Stimulated activated CD8-positive, alpha-beta memory T cell treated with anti-CD3 and anti-CD28 coated beads, Interleukin-2, amount 100 ng/mL, for 48 hours (primary cell): ENCODE measurements around the gene ERC2.

ENCODE experiments used
- DNase-seq, 2 donors: peaks; one replicate each; pipeline ENCODE4 v3.0.0-alpha.2; 2020; ENCODE audit warnings: low read depth in 2 of 2

Gene ERC2

DNA sequence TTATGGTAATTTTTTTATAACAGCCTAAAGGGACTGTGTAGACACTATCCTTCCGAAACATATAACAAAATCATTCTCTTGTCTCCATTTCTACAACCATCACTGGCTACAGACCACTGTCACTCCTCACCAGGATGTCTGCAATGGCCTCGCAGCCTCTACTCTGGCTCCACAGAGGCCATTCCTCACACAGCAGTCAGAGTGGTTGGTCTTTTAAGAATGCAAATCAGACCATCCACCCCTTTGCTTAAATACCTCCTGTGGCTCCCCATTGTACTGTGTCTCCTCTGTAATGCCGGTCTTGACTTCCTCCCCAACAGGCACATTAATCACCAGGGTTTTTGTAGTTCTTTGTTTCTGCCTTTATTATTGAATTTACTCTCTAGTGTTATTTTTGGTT, 344.8 kb downstream of the ERC2 start:
- no peak for DNase-seq

GRCh38 chr3:56122911-56123310, 345.4 kb downstream of the ERC2 start:
- no peak for DNase-seq

DNA sequence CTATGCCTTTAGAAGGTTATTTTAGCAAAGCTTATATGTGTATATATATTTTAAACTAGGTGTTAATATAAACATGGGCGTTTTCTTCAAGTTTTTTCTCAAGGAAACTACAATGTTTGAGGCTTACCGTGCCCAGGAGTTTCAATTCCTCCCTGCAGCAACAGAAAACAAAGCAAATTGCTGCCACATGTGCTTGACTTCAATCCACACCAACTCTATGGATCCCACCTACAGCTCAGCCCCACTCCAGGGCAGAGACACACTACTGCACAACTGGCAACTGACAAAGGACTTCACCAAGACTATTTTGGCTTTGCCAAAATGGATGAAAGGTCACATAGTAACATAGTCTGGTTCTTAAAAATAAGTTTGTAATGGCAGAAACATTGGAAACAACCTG, 346.6 kb downstream of the ERC2 start:
- no peak for DNase-seq

DNA sequence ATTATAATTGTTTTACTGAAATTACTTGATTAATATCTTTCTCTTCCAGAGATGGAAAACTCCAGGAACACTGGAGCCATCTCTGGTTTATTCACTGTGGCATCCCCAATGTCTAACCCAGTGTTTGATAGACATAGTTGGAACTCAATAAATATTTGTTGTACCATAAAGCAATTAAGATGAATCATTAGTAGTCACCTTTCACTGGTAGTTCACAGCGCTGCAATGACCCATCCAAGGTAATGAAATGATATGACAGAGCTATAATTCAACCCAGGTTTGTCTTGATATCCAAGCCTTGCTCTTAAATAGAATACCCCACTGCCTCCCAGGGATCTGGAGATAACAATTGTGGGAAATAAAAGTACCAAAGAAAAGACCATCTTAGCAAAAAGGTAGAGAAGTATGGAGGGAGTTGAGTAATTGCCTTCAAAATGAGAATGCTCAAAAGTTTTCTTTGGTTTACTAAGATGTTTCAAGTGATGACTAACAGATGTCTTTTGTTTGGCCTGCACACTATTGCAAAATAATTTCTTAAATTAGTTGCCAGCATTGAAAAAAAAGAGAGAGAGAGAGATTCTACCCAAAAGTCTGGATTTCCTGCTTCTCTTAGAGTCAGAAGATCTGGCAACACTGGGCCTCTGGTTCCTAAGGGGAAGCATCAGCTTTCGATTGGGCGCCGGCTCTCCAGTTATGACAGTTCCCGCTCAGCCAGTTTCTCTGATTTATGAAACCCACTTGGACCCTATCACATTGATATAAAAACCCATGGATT, 348.5 kb downstream of the ERC2 start:
- DNase-seq = no peak

DNA sequence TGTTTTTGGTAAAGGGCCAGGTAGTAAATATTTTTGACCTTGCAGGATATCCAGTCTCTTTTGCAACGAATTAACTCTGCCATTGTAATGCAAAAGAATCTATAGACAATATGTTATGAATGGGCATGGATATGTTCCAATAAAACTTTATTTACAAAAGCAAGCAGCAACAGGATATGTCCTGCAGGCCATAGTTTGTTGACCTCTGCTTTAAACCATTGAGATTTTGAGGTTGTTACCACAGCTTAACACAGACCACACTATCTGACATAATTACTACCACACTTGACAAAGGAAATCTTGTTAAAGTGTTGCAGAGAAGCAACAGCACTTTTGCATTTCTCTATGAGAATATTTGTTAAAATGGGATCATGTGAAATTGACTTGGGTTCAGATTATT, 349.3 kb downstream of the ERC2 start:
- DNase-seq = no peak

DNA sequence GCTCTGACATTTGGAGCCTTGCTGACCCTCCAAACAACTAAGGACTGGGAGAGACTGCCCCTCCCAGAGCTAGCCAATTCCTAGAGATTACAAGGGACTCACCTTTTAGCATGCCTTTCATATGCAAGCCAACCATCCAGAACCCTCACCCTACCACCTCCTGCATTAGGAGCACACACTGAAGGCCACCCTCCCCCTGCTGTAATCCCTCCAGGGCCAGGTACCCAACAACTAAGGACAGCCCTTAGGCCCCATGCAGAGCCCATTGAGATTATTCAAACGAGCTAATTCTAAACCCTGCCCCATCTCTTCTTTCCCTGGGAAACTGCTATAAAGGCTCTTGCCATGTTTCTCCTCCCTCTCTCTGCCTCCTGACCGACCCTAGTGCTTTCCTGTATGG, 352.6 kb downstream of the ERC2 start:
- no peak for DNase-seq

DNA sequence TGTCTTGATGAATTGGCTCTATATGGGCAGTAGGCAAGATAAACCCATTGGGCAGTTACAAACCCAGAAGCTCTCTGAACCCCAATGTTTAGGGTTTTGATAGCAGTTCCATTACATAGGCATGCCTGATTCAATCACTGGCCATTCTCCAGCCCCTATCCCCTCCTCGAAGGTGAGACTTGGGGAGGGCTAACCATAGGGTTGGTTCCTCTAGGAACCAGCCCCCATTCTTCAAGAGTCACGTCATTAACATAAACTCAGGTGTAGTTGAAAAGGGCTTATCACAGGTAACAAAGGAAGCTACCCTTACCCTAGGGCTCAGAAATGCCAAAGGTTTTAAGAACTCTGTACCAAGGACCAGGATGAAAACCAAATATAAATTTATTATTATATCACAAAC, 353.1 kb downstream of the ERC2 start:
- no peak for DNase-seq

GRCh38 chr3:56113908-56114307, 354.4 kb downstream of the ERC2 start:
- DNase-seq = no peak

DNA sequence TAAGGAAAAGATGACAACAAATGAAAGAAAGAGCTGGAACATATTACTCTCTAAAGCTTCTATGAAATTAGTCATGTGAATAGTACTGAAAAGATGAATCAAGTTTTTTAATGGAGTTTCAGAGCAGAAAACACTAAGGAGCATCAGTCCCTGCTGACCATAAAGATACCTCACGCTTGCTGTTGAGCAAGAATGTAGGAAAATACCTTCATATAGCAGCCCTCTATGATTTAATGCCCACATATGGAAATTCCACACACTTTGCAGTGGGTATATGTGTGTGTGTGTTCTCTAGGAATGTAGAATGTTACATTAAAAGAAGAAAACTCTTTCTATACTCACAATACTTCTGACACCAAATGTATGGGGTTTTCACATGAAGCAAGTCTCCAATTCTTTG, 355.0 kb downstream of the ERC2 start:
- no peak for DNase-seq

DNA sequence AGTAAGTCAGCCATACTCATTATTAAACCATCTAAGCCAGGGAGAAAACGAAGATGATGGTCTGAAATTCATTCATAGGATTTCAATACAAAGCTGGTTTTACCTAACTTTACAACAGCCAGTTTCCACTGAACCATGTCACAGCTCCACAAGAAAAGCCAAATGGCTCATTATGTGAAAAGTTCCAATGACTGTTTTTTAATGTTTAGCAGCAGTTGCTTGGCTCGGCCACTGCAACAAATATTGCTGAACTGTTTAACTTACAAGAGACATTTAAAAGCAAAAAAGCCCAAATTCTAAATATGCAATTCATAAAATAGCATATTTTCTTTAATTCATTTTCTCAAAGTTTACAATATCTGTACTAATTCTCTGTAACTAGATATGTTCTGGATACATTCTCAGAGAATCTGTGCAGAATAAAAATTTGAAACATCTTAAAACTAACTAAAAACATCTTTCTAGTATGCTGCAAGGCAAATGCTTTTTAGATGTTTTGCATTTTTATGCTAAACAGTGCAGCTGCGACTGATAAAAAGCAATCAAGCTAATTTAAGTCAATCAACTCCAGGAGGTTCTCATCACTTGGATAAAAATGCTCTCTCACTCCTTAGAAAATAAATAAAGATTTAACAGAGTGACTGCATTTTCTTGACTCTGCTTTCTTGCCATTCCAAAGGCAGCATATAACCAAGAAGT, 356.5 kb downstream of the ERC2 start:
- no peak for DNase-seq

DNA sequence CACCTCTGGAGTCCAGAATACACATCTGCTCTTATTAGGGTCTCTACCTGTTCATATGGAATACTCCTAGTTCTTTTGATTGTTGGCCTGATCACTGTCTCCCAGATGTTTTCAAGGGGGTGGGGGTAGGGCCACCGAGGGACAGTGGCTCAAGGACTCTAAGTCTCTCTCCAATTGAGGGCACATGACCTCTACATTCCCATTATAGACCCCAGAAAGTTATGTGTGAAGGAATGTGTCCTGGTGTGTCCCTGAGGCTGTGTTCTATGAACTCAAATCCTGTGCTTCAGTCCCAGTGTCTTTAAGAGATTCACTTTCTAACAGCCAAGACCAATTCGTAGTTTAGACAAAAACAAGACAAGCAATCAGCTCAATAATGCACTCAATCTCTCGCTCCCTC, 357.4 kb downstream of the ERC2 start:
- DNase-seq = no peak

- no peak for DNase-seq
Observed at GRCh38 chr3:56107157-56107556, 361.1 kb downstream of the ERC2 start.

DNA sequence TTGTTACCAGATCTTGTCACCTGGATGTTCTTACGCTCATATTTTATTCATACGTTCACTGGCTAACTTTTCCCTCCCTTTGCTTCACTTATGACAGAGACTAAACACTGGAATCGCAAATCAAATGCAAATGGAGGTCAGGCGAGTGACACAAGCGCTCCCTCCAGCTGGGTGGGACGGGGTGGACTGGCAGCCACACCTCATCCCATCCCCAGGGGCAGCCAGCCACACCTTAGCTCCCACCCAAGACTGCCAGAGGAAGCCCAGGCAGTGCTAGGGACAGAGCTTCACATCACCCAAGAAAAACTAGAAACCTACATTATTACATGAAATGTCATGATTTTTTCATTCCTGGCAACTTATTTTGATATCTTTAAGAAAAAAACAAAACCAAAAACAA, 366.2 kb downstream of the ERC2 start:
- DNase-seq = no peak

DNA sequence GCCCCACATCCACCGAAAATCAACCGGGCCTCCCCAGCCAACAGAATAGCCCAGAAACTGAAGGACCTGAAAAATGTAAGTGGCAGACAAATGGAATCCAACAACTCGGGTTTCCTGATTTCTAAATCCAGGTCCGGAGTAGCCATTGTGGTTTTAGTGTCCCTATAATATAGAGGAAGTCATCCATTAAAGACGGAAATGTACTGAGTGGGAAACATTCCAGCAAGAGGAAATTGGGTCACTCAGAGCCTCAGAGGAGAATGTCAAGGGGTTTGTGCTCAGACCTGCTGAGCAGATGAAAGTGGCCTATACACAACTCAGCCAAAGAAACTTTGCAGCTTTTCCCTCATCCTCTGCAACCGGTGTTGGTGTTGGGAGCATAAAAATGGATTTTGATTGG, 366.7 kb downstream of the ERC2 start:
- no peak for DNase-seq

- DNase-seq = no peak
Observed at GRCh38 chr3:56096999-56097398, 371.3 kb downstream of the ERC2 start.

- no peak for DNase-seq
Observed at GRCh38 chr3:56094170-56094569, 374.1 kb downstream of the ERC2 start.

- DNase-seq = no peak
Observed at GRCh38 chr3:56089739-56090138, 378.5 kb downstream of the ERC2 start.

- no peak for DNase-seq
Observed at GRCh38 chr3:56087451-56088053, 380.7 kb downstream of the ERC2 start.

DNA sequence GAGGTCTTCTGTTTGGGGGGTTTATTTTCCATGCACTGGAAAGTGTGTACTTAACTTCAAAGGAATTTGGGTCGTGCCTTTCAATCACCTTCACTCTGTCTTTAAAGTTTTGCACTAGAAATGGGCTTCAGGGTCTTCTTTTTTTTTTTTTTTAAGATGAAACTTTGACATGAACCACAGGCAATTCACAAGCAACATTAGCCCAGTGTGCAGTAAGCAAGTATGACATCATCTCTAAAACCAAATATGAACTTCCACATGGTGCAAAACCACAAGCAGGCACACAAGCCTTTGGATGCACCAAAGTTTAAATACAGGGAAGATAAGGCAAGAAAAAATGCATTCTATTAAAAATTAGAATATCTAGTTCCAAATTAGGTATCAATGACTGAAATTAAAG, 381.9 kb downstream of the ERC2 start:
- DNase-seq = no peak

- DNase-seq = no peak
Observed at GRCh38 chr3:56081246-56081645, 387.0 kb downstream of the ERC2 start.

DNA sequence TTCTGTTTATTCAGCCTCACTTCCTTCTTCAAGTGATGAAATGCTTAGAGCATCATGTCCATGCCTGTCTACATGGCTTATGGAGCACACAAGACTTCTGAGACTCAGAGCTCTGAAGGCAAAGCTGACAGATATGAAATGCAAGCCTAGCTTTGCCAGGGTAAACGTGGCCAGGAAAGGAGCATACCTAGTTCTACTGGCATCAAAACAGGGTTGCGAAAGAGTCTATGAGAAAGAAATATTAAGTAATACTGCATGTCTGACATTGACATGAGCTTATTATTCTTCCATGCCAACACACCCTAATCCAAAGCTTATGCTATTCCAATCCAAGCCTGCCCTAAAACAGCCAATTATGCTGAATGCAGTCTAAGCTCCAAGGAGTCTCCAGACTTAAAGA, 391.5 kb downstream of the ERC2 start:
- DNase-seq = no peak

GRCh38 chr3:56075089-56075488, 393.2 kb downstream of the ERC2 start:
- DNase-seq = no peak

GRCh38 chr3:56069766-56070165, 398.5 kb downstream of the ERC2 start:
- no peak for DNase-seq
